WTC11 (cell line): ENCODE measurements around the gene ANXA2. TPM values are rescaled to one million over a fixed set of nuclear protein-coding genes. Genes with fewer than 3 reads are reported as not detected.
A peak's percentile ranks its signal among the peaks of the same experiment; 100 is the strongest.

Experiments
- ATAC-seq: fragments of 200-7000 bp; cut with Tn5 transposase; 2 replicates; pipeline ENCODE4 v1.10.0; 2021; ENCODE audit warnings: mild to moderate bottlenecking, moderate library complexity
- CTCF ChIA-PET: fragments of 300-600 bp; sonication (Branson Sonifier 250); formaldehyde crosslinking; loops from one replicate; lab custom pipeline; 2021; ENCODE audit warnings: antibody characterized with exemption; lab: Charles Lee
- POLR2A ChIA-PET: fragments of 350-600 bp; sonication (Branson Sonifier 250); formaldehyde crosslinking; loops from one replicate; lab custom pipeline; 2021; ENCODE audit warnings: antibody characterized with exemption; lab: Charles Lee
- DNase-seq: peaks from one replicate; pipeline ENCODE4 v3.0.0; 2021; ENCODE audit warnings: low spot score
- H3K27ac Mint-ChIP-seq: 2 replicates; pipeline ENCODE4 v1.8.0; 2021; ENCODE audit warnings: mixed read lengths
- H3K27me3 Mint-ChIP-seq: 2 replicates; pipeline ENCODE4 v1.8.0; 2021; ENCODE audit warnings: low read depth, mild to moderate bottlenecking, moderate library complexity, mixed read lengths
- H3K36me3 Mint-ChIP-seq: 2 replicates; pipeline ENCODE4 v1.8.0; 2021; ENCODE audit warnings: mixed read lengths
- H3K4me1 Mint-ChIP-seq: 2 replicates; pipeline ENCODE4 v1.8.0; 2022; ENCODE audit warnings: mixed read lengths
- H3K4me3 Mint-ChIP-seq: 2 replicates; pipeline ENCODE4 v1.8.0; 2021; ENCODE audit warnings: mild to moderate bottlenecking, moderate library complexity, mixed read lengths
- H3K9me3 Mint-ChIP-seq: 2 replicates; pipeline ENCODE4 v1.8.0; 2021; ENCODE audit warnings: mixed read lengths
- ELF4 ChIP-seq: sonication (generic); formaldehyde crosslinking; IDR thresholded peaks from 2 replicates; pipeline ENCODE4 v1.8.1; 2022; ENCODE audit warnings: low read depth, mild to moderate bottlenecking, moderate library complexity, missing genetic modification reagents
- ESRRA ChIP-seq: sonication (generic); formaldehyde crosslinking; IDR thresholded peaks from 2 replicates; pipeline ENCODE4 v1.8.1; 2022; ENCODE audit warnings: mild to moderate bottlenecking, missing genetic modification reagents, borderline replicate concordance
- GABPB1 ChIP-seq: sonication (generic); formaldehyde crosslinking; IDR thresholded peaks from 2 replicates; pipeline ENCODE4 v1.8.1; 2023; ENCODE audit warnings: mild to moderate bottlenecking, missing genetic modification reagents
- GRHL2 ChIP-seq: fragments of 250-450 bp; sonication (Bioruptor Pico); IDR thresholded peaks from 2 replicates; pipeline ENCODE4 v1.8.0; 2022; ENCODE audit warnings: mild to moderate bottlenecking, moderate library complexity; ENCODE audit not compliant: insufficient replicate concordance, severe bottlenecking
- HMGXB4 ChIP-seq: sonication (generic); formaldehyde crosslinking; IDR thresholded peaks from 2 replicates; pipeline ENCODE4 v1.8.1; 2023; ENCODE audit warnings: mild to moderate bottlenecking, moderate library complexity, missing genetic modification reagents
- NFATC4 ChIP-seq: fragments of 250-450 bp; sonication (Bioruptor Pico); IDR thresholded peaks from 2 replicates; pipeline ENCODE4 v1.9.0; 2021; ENCODE audit warnings: mild to moderate bottlenecking
- NR3C1 ChIP-seq: sonication (generic); formaldehyde crosslinking; conservative IDR thresholded peaks from 2 replicates; pipeline ENCODE4 v1.8.1; 2023; ENCODE audit warnings: low read depth, mild to moderate bottlenecking, missing genetic modification reagents
- SMAD3 ChIP-seq: sonication (generic); formaldehyde crosslinking; IDR thresholded peaks from 2 replicates; pipeline ENCODE4 v1.8.0; 2022; ENCODE audit warnings: missing genetic modification reagents, mild to moderate bottlenecking, borderline replicate concordance
- TCF7 ChIP-seq: sonication (generic); formaldehyde crosslinking; IDR thresholded peaks from 2 replicates; pipeline ENCODE4 v1.8.0; 2022; ENCODE audit warnings: mild to moderate bottlenecking, low read depth, missing genetic modification reagents, moderate library complexity
- total RNA-seq: library from RNA; stranded (reverse); gene quantifications from 3 replicates; pipeline ENCODE4 v1.2.3, GENCODE V29; 2021
- TF ChIP-seq, protein P1 (sequence below): fragments of 200-600 bp; IDR thresholded peaks from 2 replicates; pipeline ENCODE4 v1.8.0; 2022; ENCODE audit warnings: antibody characterized with exemption
- TF ChIP-seq, protein P2 (sequence below): sonication (generic); formaldehyde crosslinking; IDR thresholded peaks from 2 replicates; pipeline ENCODE4 v1.8.0; 2022; ENCODE audit warnings: mild to moderate bottlenecking, missing genetic modification reagents
- TF ChIP-seq, protein P3 (sequence below): fragments of 250-450 bp; sonication (Bioruptor Pico); IDR thresholded peaks from 2 replicates; pipeline ENCODE4 v1.9.0; 2021; ENCODE audit warnings: moderate library complexity, mild to moderate bottlenecking, inconsistent platforms, borderline replicate concordance
- TF ChIP-seq, protein P4 (sequence below): fragments of 250-450 bp; sonication (Bioruptor Pico); IDR thresholded peaks from 2 replicates; pipeline ENCODE4 v1.9.0; 2021; ENCODE audit warnings: mild to moderate bottlenecking, borderline replicate concordance

Gene ANXA2
- total RNA-seq, 1 experiment from 2014 or later, result 152 TPM

GRCh38 chr15:60392986-60393790, 4.6 kb downstream of the ANXA2 start:
- Mint-ChIP-seq H3K27ac (peak overlapping the region; percentile 26), H3K4me3 (no peak overlapping the region), H3K27me3 (peaks cover 8% of the 10 kb centered on the region; the same call in 1 of the 2 replicates), H3K36me3 (no peaks in the 10 kb centered on the region), H3K4me1 (peaks cover 69% of the 10 kb centered on the region), H3K9me3 (no peaks in the 10 kb centered on the region)
- ATAC-seq (no peak), DNase-seq (no peak)
- ChIA-PET CTCF (no interaction called here), POLR2A (no interaction called here)
- TF ChIP-seq SMAD3 (CRISPR knock-in tag) (no peak), TCF7 (CRISPR knock-in tag) (no peak), GRHL2 (no peak), ESRRA (CRISPR knock-in tag) (no peak), ELF4 (CRISPR knock-in tag) (no peak), GABPB1 (peak; percentile 84)

DNA sequence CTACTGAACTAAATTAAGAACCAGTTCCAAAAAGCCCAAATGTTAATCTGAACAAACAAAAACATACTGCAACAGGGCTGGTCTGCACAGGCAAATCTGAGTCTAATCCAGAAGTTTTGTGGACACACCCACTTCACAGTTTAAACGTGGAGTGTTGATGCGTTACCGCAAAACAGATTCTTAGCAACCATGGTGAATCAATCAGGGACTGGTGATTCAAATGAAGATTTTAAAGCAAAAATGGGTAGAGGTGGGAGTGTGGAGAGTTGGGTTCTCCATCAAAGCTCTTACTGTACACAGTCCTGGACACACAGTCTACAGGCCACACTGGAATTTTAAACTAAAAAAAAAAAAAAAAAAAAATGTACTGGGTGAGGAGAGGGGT, 5.2 kb downstream of the ANXA2 start:
- H3K27me3 Mint-ChIP-seq, result peaks cover 8% of the 10 kb centered on the region; the same call in 1 of the 2 replicates

More for the DNA sequence above, 5.2 kb downstream of the ANXA2 start:
- H3K4me3 Mint-ChIP-seq, result no peak overlapping the region
- no peak overlapping the region; the same call in 1 of the 2 replicates for H3K27ac Mint-ChIP-seq
- TF ChIP-seq GRHL2 (no peak), NR3C1 (CRISPR knock-in tag) (no peak), HMGXB4 (no peak), ELF4 (CRISPR knock-in tag) (no peak), NFATC4 (CRISPR knock-in tag) (no peak)
- TF ChIP-seq, protein P1, sequence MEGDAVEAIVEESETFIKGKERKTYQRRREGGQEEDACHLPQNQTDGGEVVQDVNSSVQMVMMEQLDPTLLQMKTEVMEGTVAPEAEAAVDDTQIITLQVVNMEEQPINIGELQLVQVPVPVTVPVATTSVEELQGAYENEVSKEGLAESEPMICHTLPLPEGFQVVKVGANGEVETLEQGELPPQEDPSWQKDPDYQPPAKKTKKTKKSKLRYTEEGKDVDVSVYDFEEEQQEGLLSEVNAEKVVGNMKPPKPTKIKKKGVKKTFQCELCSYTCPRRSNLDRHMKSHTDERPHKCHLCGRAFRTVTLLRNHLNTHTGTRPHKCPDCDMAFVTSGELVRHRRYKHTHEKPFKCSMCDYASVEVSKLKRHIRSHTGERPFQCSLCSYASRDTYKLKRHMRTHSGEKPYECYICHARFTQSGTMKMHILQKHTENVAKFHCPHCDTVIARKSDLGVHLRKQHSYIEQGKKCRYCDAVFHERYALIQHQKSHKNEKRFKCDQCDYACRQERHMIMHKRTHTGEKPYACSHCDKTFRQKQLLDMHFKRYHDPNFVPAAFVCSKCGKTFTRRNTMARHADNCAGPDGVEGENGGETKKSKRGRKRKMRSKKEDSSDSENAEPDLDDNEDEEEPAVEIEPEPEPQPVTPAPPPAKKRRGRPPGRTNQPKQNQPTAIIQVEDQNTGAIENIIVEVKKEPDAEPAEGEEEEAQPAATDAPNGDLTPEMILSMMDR, result no peak
- TF ChIP-seq, protein P2, sequence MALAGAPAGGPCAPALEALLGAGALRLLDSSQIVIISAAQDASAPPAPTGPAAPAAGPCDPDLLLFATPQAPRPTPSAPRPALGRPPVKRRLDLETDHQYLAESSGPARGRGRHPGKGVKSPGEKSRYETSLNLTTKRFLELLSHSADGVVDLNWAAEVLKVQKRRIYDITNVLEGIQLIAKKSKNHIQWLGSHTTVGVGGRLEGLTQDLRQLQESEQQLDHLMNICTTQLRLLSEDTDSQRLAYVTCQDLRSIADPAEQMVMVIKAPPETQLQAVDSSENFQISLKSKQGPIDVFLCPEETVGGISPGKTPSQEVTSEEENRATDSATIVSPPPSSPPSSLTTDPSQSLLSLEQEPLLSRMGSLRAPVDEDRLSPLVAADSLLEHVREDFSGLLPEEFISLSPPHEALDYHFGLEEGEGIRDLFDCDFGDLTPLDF (CRISPR knock-in tag), result no peak
- TF ChIP-seq, protein P3, sequence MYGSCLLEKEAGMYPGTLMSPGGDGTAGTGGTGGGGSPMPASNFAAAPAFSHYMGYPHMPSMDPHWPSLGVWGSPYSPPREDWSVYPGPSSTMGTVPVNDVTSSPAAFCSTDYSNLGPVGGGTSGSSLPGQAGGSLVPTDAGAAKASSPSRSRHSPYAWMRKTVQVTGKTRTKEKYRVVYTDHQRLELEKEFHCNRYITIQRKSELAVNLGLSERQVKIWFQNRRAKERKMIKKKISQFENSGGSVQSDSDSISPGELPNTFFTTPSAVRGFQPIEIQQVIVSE, result no peak
- TF ChIP-seq, protein P4, sequence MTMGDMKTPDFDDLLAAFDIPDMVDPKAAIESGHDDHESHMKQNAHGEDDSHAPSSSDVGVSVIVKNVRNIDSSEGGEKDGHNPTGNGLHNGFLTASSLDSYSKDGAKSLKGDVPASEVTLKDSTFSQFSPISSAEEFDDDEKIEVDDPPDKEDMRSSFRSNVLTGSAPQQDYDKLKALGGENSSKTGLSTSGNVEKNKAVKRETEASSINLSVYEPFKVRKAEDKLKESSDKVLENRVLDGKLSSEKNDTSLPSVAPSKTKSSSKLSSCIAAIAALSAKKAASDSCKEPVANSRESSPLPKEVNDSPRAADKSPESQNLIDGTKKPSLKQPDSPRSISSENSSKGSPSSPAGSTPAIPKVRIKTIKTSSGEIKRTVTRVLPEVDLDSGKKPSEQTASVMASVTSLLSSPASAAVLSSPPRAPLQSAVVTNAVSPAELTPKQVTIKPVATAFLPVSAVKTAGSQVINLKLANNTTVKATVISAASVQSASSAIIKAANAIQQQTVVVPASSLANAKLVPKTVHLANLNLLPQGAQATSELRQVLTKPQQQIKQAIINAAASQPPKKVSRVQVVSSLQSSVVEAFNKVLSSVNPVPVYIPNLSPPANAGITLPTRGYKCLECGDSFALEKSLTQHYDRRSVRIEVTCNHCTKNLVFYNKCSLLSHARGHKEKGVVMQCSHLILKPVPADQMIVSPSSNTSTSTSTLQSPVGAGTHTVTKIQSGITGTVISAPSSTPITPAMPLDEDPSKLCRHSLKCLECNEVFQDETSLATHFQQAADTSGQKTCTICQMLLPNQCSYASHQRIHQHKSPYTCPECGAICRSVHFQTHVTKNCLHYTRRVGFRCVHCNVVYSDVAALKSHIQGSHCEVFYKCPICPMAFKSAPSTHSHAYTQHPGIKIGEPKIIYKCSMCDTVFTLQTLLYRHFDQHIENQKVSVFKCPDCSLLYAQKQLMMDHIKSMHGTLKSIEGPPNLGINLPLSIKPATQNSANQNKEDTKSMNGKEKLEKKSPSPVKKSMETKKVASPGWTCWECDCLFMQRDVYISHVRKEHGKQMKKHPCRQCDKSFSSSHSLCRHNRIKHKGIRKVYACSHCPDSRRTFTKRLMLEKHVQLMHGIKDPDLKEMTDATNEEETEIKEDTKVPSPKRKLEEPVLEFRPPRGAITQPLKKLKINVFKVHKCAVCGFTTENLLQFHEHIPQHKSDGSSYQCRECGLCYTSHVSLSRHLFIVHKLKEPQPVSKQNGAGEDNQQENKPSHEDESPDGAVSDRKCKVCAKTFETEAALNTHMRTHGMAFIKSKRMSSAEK, result no peak
- H3K36me3 Mint-ChIP-seq, result no peaks in the 10 kb centered on the region
- no peak for ATAC-seq
- ChIA-PET CTCF (no interaction called here), POLR2A (no interaction called here)
- peaks cover 69% of the 10 kb centered on the region for H3K4me1 Mint-ChIP-seq
- no peak for DNase-seq
- H3K9me3 Mint-ChIP-seq, result no peaks in the 10 kb centered on the region
